HG02970 (cell line): ENCODE data around the gene RAP2B.
"Not testable (repeated sequence)": the region's sequence is repeated elsewhere in the genome, so short reads cannot be mapped to it uniquely, and the experiment has no call there.

ENCODE experiments used
- ATAC-seq: cut with Tn5 transposase; IDR thresholded peaks from one replicate; pipeline ENCODE4 v1.9.1; 2021; ENCODE audit warnings: mild to moderate bottlenecking, moderate library complexity, moderate number of reproducible peaks; ENCODE audit not compliant: unreplicated experiment, low FRiP score

The RAP2B gene

DNA sequence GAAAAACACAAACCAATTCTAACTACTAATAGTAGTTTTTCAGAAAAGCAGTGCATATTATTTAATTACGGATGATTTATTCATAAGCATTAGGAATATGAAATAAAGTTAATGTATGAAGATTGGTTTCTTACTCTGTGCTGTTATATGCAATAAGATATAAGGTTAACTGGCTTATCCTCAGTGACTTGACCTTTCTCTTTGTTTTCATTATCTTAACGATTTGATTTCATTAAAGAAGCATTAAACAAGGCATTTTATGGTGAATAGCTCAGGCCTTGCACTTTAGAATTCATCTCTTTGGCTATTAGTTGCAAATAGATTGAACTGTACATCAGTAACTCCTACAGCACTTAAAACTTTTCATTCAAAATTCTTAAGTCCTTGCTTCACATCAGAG is 28.9 kb downstream of the RAP2B start:
- no peak for ATAC-seq

DNA sequence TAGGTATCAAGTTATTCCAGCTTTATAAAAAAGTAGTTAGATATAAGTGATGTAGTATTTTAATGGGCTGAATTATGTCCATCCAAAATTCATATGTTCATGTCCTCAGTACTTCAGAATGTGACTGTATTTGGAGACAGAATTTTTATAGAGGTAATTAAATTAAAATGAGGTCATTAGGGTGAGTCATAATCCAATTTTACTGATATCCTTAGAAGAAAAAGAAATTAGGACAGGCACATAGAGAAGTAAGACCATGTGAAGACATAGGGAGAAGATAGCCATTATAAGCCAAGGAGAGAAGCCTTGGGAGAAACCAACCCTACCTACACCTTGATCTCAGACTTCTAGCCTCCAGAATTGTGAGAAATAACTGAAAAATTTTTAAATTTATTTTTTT is 30.3 kb downstream of the RAP2B start:
- no peak for ATAC-seq

DNA sequence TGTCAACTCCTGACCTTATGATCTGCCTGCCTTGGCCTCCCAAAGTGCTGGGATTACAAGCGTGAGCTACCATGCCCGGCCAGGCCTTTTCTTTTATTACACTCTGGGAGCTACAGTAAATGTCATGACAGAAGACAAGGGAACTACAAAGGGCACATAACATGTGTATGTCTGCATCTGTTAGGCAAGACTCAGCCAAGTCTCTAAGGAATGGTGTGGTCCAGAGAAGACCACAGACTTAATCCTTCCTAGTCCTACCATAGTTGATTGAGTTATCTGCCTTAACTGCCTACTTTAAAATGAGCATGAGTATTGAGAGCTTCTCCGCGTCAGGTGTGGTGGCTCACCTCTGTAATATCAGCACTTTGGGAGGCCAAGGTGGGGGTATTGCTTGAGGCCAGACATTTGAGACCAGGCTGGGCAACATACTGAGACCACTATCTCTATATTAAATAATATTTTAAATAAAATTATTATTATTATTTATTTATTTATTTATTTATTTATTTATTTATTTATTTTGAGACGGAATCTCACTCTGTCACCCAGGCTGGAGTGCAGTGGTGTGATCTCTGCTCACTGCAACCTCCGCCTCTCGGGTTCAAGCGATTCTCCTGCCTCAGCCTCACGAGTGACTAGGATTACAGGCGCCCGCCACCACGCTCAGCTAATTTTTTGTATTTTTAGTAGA is 31.9 kb downstream of the RAP2B start:
- not testable (repeated sequence) for ATAC-seq

DNA sequence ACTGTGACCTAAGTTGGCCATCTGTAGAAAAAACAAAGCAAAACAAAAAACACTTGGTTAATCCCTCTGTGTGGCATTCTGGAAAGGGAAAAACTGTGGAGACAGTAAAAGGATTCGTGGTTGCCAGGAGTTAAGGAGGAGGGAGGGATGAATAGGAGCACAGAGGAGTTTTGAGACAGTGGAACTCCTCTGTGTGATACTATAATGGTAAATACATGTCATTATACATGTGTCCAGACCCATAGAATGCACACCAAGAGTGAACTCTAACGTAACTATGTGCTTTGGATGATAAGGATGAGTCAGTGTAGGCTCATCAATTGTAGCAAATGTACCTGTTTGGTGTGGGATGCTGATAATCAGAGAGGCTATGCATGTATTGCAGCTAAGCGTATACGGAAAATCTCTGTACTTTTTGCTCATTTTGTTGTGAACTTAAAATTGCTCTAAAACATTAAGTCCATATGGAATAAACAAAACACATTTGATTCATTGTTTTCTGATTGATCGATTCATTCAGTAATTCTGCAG is 33.4 kb downstream of the RAP2B start:
- no peak for ATAC-seq

DNA sequence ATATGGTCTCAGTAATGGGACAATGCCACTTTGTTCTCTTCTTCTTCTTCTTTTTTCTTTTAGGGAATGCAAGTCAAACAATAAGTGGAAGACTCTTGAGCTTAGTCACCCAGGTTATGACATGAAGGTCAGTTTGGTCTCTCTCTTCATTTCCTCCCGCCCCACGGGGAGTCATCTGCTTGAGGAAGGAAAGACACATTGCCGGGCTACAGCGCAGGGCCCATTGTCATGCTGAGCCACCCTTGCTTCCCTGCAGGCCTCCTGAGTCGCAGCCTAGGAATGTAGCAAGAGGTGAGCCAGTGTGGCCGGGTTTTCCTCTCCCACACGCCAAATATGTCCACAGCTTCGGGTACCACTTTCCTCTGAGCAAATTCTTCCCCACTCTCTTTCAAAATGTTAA is 47.6 kb downstream of the RAP2B start:
- no peak for ATAC-seq

DNA sequence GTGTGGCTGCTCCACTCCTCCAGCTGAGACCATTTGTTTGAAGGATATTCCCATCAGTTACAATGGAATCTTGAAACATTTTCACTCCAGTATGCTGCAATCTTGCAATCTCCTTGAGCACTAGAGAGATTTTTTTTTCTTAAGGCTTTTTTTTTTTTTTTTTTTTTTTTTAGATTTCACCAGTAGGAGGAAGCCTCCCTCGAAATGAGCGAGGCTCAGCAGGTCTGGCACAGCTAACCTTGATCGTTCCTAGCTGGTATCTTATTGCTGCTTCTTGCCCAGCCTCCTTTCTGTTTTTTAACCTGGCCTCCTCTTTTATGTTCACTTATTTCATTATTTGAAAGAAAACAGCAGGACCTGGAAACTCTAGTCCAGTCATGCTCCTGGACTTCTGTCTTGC is 48.1 kb downstream of the RAP2B start:
- no peak for ATAC-seq

DNA sequence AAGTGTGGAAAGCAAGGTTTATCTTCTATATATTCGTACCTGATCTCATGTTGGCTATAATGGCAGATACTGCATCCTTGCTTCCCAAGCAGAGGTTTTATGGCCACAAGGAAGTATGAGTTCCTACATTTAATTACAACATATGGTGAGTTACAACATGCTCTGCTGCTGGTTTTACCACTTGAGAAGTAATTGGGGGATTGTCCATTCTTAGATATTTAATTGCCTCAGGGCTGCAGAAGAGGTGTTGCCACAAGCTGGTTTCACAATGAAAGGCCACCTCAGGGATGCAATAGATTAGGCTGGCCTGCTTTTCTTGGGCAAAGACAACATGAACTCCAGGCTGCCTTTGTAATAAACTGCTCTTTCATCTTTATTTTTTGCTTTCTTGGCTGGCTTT is 48.6 kb downstream of the RAP2B start:
- no peak for ATAC-seq

DNA sequence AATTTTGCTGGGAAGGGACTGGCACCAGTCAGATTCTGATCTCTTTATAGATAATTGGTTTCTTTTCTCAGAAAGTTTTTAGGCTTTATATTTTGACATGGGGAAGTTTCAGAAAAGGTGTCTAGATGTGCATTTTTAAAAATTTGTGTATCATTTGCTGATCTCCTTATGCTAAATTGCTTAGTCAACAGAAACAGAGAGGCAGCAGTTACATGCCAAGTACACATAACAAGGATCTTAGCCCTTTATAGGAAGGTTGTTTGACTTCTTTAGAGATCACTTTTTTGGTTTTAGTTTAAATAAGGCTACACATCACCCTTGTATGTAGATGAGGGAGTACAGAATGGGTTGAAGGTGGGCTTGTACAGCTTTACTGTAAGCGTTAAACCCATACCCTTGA is 53.5 kb downstream of the RAP2B start:
- ATAC-seq: no peak

DNA sequence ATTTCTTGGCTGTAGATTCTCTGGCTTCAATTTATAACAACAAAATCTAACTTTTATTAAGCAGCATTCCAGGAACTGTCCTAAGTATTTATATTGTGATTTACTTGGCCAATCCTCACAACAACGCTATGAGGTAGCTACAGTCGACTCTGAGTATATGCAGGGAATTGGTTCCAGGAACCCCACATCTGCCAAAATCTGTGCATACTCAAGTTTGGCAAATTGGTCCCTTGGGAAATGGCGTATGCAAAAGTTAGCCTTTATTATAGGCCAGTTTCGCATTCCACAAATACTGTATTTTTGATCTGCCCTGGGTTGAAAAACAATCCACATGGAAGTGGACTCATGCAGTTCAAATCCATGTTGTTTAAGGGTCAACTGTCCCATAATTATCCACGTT is 53.9 kb downstream of the RAP2B start:
- ATAC-seq: no peak

DNA sequence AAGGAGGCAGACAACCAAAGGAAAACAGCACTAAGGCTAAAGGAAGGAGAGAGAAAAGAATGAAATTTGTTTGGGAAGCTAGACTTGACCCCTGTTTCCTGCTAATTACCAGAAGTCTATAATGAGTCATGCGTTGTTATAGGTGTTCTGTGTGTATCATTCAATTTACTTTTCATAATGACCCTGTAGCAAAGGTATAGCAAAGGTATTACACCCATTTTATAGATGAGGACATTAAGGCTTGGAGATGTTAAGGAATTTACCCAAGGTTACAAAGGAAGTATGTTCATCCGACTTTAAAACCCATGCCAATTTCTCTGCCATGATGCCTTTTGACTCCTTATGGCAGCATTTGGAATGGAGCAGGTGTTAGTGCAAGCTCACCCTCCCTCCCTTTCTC is 54.9 kb downstream of the RAP2B start:
- ATAC-seq: no peak

DNA sequence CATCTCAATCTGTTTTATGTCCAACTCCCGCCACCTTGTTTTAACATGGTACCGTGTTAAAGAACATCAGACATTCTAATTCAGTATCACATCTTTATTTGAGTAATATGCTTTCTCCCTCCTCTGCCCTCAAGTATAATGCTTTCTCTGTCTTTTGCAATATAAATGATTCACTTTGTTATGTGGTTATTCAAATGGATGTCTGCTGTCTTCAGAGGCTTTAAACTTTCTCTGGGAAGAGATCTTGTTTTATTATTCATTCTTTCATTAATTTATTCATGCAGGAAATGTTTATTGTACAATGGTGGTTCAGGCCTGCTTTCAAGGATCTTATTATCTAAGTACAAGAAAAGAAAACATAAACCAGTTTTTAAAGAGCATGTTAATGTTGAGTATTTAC is 57.1 kb downstream of the RAP2B start:
- ATAC-seq: no peak
